CD4-positive, alpha-beta T cell (primary cell): Measurements from ENCODE around the gene NLRP11. TPM values are rescaled to one million over a fixed set of nuclear protein-coding genes. Genes with fewer than 3 reads are reported as not detected.
A peak's percentile ranks its signal among the peaks of the same experiment; 100 is the strongest.

Source experiments
- ATAC-seq: fragments of 200-7000 bp; cut with Tn5 transposase; one replicate; pipeline ENCODE4 v1.10.0; 2022; ENCODE audit warnings: mild to moderate bottlenecking; ENCODE audit not compliant: poor library complexity
- CTCF ChIA-PET: fragments of 350-600 bp; sonication (Branson Sonifier 250); formaldehyde crosslinking; loops from one replicate; lab custom pipeline; 2021; ENCODE audit warnings: antibody characterized with exemption, inconsistent platforms; lab: Charles Lee
- POLR2A ChIA-PET: fragments of 350-600 bp; sonication (Branson Sonifier 250); formaldehyde crosslinking; loops from one replicate; lab custom pipeline; 2021; ENCODE audit warnings: antibody characterized with exemption, inconsistent platforms; lab: Charles Lee
- DNase-seq, 14 experiments: peaks; one replicate each; pipeline ENCODE4 v3.0.0-alpha.2; 2013 to 2020; ENCODE audit warnings: mixed read lengths in 2 of 14
- H3K27ac ChIP-seq, 2 donors: one replicate each; pipeline versions ENCODE4 v1.5.1 to v1.7.0; 2013; ENCODE audit warnings: low read length in 2 of 2, low read depth in 1 of 2, mild to moderate bottlenecking in 1 of 2
- H3K27me3 ChIP-seq, 2 experiments: 1 replicate in 1 of 2; 2 replicates in 1 of 2; pipeline versions ENCODE4 v1.6.1 to v1.7.0; 2013; ENCODE audit warnings: low read length in 2 of 2, control low read depth in 1 of 2, mild to moderate bottlenecking in 1 of 2, moderate library complexity in 1 of 2; ENCODE audit not compliant: insufficient read depth in 2 of 2, control insufficient read depth in 1 of 2
- H3K36me3 ChIP-seq: one replicate; pipeline ENCODE4 v1.6.1; 2013; ENCODE audit warnings: low read length, control low read depth; ENCODE audit not compliant: insufficient read depth
- H3K4me1 ChIP-seq: one replicate; pipeline ENCODE4 v1.6.1; 2013; ENCODE audit warnings: low read length, control low read depth; ENCODE audit not compliant: insufficient read depth
- H3K4me3 ChIP-seq: one replicate; pipeline ENCODE4 v1.5.1; 2013; ENCODE audit warnings: mild to moderate bottlenecking, low read length, moderate library complexity
- H3K9me3 ChIP-seq, 2 experiments: 1 replicate in 1 of 2; 2 replicates in 1 of 2; pipeline versions ENCODE4 v1.6.1 to v1.7.0; 2013; ENCODE audit warnings: low read length in 2 of 2, mild to moderate bottlenecking in 2 of 2, control low read depth in 1 of 2, moderate library complexity in 1 of 2; ENCODE audit not compliant: control insufficient read depth in 1 of 2, insufficient read depth in 1 of 2
- H3K27ac Mint-ChIP-seq: one replicate; pipeline ENCODE4 v1.8.0; 2020; ENCODE audit warnings: mixed read lengths
- H3K27me3 Mint-ChIP-seq: one replicate; pipeline ENCODE4 v1.8.0; 2021; ENCODE audit warnings: mixed read lengths
- H3K36me3 Mint-ChIP-seq: one replicate; pipeline ENCODE4 v1.8.0; 2021; ENCODE audit warnings: low read depth, mixed read lengths
- H3K4me1 Mint-ChIP-seq: one replicate; pipeline ENCODE4 v1.8.0; 2021; ENCODE audit warnings: low read depth, mixed read lengths
- H3K4me3 Mint-ChIP-seq: one replicate; pipeline ENCODE4 v1.8.0; 2020; ENCODE audit warnings: mild to moderate bottlenecking, mixed read lengths
- H3K9me3 Mint-ChIP-seq: one replicate; pipeline ENCODE4 v1.8.0; 2020; ENCODE audit warnings: mixed read lengths
- CTCF ChIP-seq: fragments of 200-600 bp; IDR thresholded peaks from one replicate; pipeline ENCODE4 v1.8.0; 2022; ENCODE audit warnings: antibody characterized with exemption, mild to moderate bottlenecking
- intact Hi-C, 2 experiments: fragments of 100-400 bp; cut with DNase I in 1 of 2; cut with micrococcal nuclease in 1 of 2; formaldehyde crosslinking; loops; one replicate each; pipeline versions ENCODE4 v1.15.1 to v1.9.0; 2023 to 2025; cut with DNase I, micrococcal nuclease
- total RNA-seq, 174 experiments: library from RNA in 2 of 174; stranded (reverse) in 2 of 174; gene quantifications; one replicate each; pipeline ENCODE4 v1.2.3 and lab custom pipeline; 2021 to 2026

The NLRP11 gene
- total RNA-seq, 2 experiments from 2014 or later = not detected

- ATAC-seq (no peak), DNase-seq (no peak)
- Mint-ChIP-seq H3K9me3 (no peaks in the 10 kb centered on the region), H3K4me3 (no peak overlapping the region), H3K36me3 (no peaks in the 10 kb centered on the region), H3K27me3 (peaks cover 48% of the 10 kb centered on the region), H3K27ac (no peak overlapping the region), H3K4me1 (no peaks in the 10 kb centered on the region)
- H3K36me3 ChIP-seq = no peaks in the 10 kb centered on the region
- H3K27me3 ChIP-seq = peaks cover 0 to 3% of the 10 kb centered on the region in 2 experiments
- H3K9me3 ChIP-seq = peaks cover 0 to 4% of the 10 kb centered on the region in 2 experiments
- ChIA-PET CTCF (no interaction called here), POLR2A (no interaction called here)
- no peak for TF ChIP-seq CTCF
- intact Hi-C loops = no loop called here
- H3K4me3 ChIP-seq = no peak overlapping the region
- H3K4me1 ChIP-seq = no peaks in the 10 kb centered on the region
- no peak overlapping the region for H3K27ac ChIP-seq
Measured at GRCh38 chr19:55811340-55811739, 20.5 kb downstream of the NLRP11 start.

- Histone ChIP-seq H3K27me3 (peaks cover 0 to 3% of the 10 kb centered on the region in 2 experiments), H3K9me3 (peaks cover 0 to 13% of the 10 kb centered on the region in 2 experiments), H3K36me3 (no peaks in the 10 kb centered on the region), H3K27ac (no peak overlapping the region), H3K4me3 (no peak overlapping the region), H3K4me1 (no peaks in the 10 kb centered on the region)
- no peak for TF ChIP-seq CTCF
- H3K27ac Mint-ChIP-seq = no peak overlapping the region
- ChIA-PET CTCF (interaction anchor here (0.9 kb wide), 1 partner anchor 176 kb away, joined by 4 read pairs; no protein-coding TSS in a partner anchor), POLR2A (no interaction called here)
- peaks cover 5% of the 10 kb centered on the region for H3K9me3 Mint-ChIP-seq
- intact Hi-C loops = loop anchor here in 1 of 2 experiments (5.0 kb wide), 1 partner anchor 177 kb away; no protein-coding TSS in a partner anchor
- H3K36me3 Mint-ChIP-seq = no peaks in the 10 kb centered on the region
- DNase-seq = peak in 5 of 14 experiments; percentile 0 to 60 (median 22)
- no peaks in the 10 kb centered on the region for H3K4me1 Mint-ChIP-seq
- H3K4me3 Mint-ChIP-seq = no peak overlapping the region
- H3K27me3 Mint-ChIP-seq = peaks cover 41% of the 10 kb centered on the region
- ATAC-seq = no peak
Measured at GRCh38 chr19:55809381-55810058, 22.3 kb downstream of the NLRP11 start.

- ATAC-seq (no peak), DNase-seq (no peak)
- ChIA-PET POLR2A (no interaction called here), CTCF (no interaction called here)
- peaks cover 0 to 13% of the 10 kb centered on the region in 2 experiments for H3K9me3 ChIP-seq
- TF ChIP-seq CTCF = no peak
- H3K36me3 ChIP-seq = no peaks in the 10 kb centered on the region
- H3K4me3 ChIP-seq = no peak overlapping the region
- Mint-ChIP-seq H3K27ac (no peak overlapping the region), H3K4me3 (no peak overlapping the region), H3K9me3 (peaks cover 7% of the 10 kb centered on the region), H3K27me3 (peaks cover 18% of the 10 kb centered on the region), H3K36me3 (no peaks in the 10 kb centered on the region), H3K4me1 (no peaks in the 10 kb centered on the region)
- H3K27me3 ChIP-seq = peaks cover 0 to 9% of the 10 kb centered on the region in 2 experiments
- intact Hi-C loops = no loop called here
- H3K4me1 ChIP-seq = no peaks in the 10 kb centered on the region
- H3K27ac ChIP-seq = no peak overlapping the region
Measured at GRCh38 chr19:55802281-55802680, 29.5 kb downstream of the NLRP11 start.
